HG03175 (cell line): ENCODE measurements around the gene C19orf12.
A peak's percentile ranks its signal among the peaks of the same experiment; 100 is the strongest.
"Not testable (repeated sequence)": the region's sequence is repeated elsewhere in the genome, so short reads cannot be mapped to it uniquely, and the experiment has no call there.

Experiments
- ATAC-seq: cut with Tn5 transposase; IDR thresholded peaks from one replicate; pipeline ENCODE4 v1.9.1; 2021; ENCODE audit warnings: mild to moderate bottlenecking, moderate library complexity; ENCODE audit not compliant: unreplicated experiment

C19orf12 gene

GRCh38 chr19:29731331-29731850 lies 16.3 kb upstream of the C19orf12 start:
- no peak for ATAC-seq

DNA sequence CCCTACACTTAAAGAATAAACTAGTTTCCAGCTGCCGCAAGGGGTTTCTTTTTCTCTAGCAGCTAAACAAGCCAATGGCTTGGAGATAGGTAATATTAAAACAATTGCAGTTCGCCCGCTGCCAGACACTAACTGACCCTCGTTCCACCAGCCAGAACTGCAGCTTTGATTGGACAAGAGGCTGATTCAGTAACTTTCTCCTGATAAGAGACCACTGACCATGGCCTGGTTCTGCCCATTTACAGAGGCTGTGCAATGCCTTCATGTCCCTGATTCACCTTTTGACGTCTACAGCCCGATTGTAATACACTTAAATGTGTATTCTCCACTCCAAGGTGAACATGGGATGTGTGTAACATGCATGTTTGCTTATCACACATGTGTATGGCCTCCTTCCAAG lies 12.8 kb upstream of the C19orf12 start:
- ATAC-seq: no peak

GRCh38 chr19:29724746-29725145 lies 9.7 kb upstream of the C19orf12 start:
- no peak for ATAC-seq

DNA sequence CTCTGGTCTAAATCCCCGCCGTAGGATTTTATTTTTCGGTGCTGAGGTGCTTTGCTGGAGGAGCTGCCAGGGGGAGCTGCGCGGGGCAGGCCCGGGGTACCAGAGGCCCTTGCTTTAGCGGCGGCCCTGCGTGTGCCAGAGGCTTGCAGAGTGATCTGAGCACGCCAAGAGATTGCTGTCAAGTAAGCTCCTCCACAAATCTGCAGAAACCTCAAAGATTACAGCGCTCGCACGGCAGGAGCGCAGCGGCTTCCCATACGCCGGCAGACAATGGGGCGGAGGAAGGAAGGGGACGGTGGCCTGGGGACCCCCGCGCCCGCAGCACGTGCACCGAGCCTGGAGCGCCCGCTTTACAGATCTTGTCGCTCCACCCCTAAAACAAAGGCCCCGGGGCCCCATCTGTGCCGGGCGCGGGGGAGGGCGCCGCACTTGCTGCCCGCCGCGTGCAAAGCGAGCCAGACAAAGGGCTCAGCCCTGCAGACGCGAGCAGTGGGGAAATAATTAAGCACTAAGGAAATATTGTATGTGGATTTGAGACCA lies 9.1 kb upstream of the C19orf12 start:
- ATAC-seq: no peak

DNA sequence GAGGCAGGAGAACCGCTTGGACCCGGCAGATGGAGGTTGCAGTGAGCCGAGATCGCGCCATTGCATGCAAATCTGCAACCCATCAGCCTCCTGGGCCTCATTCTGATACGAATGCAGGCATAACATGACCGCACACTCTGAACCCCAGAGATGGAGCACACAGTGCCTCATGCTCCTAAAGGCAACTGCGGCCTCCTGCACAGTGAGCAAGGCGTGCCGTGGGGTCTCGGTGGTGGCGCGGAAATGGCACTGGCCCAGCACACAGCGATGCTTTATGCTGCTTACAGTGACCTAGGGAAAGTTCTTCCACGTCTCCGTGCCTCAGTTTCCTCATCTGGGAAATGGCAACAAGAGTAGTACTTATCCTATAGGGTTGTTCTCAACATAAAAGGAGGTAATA lies 2.0 kb upstream of the C19orf12 start:
- ATAC-seq: no peak

GRCh38 chr19:29715701-29716581 lies 880 bp upstream of the C19orf12 start:
- ATAC-seq: peak; percentile 17

DNA sequence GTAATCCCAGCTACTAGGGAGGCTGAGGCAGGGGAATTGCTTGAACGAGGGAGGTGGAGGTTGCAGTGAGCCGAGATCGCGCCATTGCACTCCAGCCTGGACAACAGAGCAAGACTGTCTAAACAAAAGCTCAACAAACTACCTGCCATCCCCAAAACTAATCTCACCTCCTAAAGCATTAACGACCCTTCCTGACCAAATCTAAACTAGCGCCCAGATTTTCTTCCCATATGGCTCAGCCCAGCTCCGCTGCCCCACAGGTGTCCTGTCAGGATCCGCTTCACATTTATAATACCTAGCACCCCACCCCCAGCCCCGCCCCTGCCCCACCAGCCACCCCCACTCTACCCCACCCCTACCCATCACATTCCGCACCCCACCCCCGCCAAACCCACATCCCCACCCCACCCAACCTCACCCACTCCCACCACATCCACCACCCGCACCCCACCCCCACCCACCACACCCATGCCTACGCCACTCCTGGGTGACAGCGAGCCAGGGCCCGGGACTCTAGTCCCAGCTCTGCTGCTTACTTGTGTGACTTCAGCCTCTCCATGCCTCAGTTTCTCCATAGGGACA lies 599 bp downstream of the C19orf12 start:
- ATAC-seq: peak; percentile 20

GRCh38 chr19:29712744-29713516 lies 2.1 kb downstream of the C19orf12 start:
- ATAC-seq: no peak

DNA sequence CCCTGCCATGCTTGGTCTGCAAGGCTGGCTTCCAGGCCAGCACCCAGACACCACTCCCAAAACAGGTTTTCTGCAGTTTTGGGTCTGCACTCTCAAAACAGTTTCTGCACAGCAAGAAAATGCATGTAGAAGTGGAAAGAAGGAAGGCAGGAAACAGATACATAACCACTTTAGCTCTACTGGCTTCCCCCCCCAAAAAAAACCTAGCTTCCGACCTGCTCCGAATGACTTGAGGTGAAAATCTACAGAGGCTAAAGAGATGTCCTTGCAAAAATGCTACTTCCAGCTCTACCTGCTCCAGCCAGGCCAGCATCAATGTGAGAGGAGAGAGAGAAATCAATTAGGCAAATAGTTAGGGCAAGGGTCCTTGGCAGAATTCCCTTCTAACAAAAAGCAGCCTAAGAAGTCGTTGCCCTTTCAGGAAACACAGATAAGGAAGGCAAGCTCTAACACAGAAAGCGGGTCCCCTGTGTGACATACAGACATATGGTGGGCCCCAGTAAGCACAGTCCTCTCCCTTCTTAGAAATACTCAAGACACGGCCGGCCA lies 3.4 kb downstream of the C19orf12 start:
- no peak for ATAC-seq

DNA sequence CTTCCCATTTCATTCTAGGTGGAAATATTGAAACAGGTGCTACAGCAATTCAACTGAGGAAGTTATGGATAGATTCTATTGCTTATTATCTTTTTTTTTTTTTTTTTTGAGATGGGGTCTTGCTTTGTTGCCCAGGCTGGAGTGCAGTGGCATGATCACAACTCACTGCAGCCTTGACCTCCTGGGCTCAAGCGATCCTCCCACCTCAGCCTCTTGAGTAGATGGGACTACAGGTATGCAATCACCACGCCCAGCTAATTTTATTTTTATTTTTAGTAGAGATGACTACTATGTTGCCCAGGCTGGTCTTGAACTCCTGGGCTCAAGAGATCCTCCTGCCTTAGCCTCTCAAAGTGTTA lies 5.6 kb downstream of the C19orf12 start:
- not testable (repeated sequence) for ATAC-seq

GRCh38 chr19:29708554-29709439 lies 6.3 kb downstream of the C19orf12 start:
- no peak for ATAC-seq

DNA sequence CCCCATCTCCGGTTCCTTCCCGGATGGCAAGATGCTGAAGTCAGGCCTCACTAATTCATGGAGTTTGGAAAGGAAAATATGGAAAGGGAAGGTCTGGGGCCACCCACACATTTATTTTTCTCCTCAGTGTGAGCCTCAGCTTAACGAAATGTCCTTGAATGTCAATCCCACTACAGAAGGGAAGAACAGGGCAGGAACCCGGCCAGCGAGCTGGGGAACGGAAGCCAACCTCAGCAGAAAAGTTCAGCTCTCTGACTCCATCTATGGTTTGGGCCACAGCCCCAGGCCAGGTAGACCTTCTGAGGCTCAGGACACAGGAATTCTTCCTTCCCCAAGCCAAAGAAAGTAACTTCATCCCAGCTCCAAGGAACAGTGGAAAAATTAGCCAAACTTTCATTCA lies 8.4 kb downstream of the C19orf12 start:
- no peak for ATAC-seq

- ATAC-seq: no peak
These were observed 9.4 kb downstream of the C19orf12 start for GRCh38 chr19:29705706-29706105.

DNA sequence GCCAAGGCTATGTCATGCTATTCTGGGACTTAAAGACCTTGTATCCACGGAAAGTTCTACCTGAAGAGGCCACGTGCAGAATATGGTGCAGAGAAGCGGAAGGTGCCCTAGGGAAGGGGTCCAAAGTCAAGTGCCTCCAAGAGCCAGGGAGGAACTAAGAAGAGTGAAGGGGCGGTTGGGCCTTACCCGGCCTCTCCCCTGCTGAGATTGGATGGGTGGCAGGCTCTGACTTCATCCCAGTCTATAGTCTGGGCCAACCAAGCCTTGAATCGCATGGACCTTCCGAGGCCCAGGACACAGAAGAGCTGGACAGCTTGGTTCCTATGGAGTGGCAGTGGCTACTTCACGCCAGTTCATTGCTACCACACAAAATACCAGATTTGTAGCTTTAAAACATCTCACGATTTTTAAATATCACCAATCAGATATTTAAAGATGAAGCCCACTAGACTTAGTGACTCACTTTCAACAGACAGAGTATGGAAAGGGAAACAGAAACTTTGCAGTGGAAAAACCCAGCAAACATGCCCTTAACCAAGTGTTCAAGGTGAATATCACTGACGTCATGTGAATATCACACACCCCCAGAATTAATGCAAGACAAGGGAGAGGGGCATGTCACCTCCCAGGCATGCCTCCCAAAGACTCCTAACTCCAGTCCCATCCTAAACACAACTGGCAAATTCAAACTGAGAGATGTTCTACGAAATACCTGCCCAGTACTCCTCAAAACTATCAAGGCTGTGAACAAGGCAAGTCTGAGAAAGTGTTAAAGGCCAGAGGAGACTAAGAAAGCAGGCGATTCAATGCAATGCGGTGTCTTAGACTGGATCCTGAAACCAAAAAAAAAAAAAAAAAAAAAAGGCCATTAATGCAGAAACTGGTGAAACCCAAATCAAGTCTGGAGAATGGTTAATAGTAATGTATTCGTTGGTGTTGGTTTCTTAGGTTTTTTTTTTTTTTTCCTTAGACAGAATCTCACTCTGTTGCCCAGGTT lies 10.2 kb downstream of the C19orf12 start:
- ATAC-seq: peak; percentile 66

DNA sequence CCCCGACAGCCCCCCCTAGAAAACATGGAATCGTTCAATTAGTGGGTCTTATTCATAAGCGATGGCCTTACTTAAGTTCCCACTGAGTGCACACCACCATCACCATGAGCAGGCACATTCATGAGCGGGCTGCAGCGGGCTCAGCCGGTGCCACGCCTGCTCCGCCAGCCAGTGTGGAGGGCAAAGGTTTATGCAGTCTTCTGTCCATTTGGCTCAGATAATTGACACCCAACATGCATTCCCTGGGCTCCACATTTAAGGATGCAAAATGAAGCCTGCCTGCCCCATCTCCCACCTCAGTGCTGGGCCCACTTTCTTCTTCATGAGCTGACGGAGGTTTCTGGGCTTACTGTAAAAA lies 12.1 kb downstream of the C19orf12 start:
- no peak for ATAC-seq

DNA sequence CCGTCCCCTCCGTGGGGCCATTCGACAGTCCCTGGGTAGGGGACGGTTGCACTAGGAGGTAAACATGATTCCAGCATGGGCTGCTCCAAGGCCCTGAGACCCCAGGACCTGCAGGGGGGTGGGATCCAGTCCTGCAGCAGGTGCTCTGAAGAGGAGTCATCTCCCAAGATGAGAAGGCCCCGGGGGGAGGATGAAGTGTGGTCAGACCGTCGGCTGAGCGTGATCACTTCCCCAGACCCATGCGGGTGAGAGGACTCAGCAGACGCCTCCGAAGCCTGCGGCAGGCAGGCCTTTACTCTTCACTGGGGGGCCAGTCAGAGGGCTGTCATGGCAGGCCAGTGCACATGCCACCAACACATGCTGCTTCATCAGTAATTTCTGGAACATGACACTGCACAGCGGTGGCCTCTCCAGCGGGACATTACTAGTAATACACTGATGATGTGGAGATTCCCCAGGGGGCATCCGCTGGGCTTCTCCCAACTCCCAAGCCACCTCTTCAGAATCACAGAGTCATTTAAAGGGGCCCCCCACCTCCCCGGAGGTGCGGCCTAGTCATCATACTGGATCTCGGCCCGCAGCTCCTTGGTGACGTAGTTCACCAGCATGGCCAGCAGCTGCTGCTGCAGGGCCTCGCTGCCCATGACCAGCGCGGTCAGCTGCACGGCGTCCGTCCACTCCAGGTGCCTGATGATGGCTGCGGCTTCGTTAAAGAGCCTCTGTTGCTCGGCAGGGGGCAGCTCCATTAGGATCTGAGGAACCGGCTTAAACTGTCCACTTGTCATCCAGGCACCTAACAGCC lies 12.7 kb downstream of the C19orf12 start:
- no peak for ATAC-seq

GRCh38 chr19:29700498-29700897 lies 14.6 kb downstream of the C19orf12 start:
- ATAC-seq: no peak

- no peak for ATAC-seq
These were observed 15.2 kb downstream of the C19orf12 start for GRCh38 chr19:29699861-29700260.
